Stimulated activated CD4-positive, alpha-beta T cell treated with anti-CD3 and anti-CD28 coated beads, TNF-alpha, amount 100 ng/mL, for 48 hours (primary cell): Measurements from ENCODE around the gene HMGCS2.
"Not testable (repeated sequence)": the region's sequence is repeated elsewhere in the genome, so short reads cannot be mapped to it uniquely, and the experiment has no call there.

ENCODE experiments used
- DNase-seq, 3 donors: peaks; one replicate each; pipeline ENCODE4 v3.0.0-alpha.2; 2020; ENCODE audit warnings: low read depth in 3 of 3

HMGCS2 gene

DNA sequence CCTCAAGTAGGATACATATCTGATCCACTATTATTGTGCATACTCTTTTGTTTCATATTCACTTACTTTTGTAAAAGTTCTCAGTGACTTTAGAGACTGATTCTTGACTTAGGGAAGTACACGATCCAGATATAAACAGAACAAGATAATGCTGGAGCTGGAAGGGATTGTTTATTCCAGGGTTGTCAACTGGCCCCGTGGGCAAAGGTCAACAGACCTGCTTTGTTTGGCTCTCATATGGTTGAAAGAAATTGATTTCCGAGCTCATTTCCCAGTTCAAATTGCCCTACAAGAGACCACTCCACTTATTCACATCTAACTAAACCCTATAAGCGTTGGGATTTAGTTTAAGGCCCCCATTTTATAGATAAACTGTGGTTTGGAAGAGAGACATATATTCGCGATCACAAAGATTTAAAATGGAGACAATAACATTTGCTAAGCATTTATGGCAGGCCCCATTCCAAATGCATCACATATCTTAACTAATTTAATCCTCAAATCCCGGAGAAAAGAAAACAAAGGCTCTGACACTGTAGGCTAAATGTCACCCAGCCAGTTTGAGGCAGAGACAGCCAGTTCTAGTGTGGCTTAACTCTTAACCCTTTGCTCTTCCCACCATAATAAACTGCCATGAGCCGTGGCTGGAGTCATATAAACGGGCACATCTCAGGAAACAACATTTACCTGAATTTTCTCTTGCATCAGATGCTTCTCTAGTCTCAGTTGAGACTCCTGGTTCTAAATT lies 21.9 kb upstream of the HMGCS2 start:
- DNase-seq = no peak

DNA sequence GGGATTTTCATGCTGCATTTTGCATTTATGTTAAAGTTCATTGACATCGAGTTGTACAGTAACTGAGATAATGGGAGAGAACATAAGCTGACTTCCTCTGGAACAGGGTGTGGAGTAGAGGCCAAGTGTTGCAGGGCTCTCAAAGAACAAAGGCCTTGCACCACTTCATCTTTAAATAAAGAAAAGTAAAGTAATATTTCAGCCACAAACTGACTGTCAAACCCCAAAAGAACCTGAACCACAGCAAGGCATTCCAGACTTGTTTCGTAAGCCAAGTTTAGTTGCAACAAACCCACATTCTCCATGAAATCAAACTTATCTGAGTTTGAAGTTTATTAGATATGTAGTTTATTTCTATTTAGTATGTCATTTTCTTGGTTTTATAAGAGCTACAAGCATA lies 19.1 kb upstream of the HMGCS2 start:
- DNase-seq = no peak

DNA sequence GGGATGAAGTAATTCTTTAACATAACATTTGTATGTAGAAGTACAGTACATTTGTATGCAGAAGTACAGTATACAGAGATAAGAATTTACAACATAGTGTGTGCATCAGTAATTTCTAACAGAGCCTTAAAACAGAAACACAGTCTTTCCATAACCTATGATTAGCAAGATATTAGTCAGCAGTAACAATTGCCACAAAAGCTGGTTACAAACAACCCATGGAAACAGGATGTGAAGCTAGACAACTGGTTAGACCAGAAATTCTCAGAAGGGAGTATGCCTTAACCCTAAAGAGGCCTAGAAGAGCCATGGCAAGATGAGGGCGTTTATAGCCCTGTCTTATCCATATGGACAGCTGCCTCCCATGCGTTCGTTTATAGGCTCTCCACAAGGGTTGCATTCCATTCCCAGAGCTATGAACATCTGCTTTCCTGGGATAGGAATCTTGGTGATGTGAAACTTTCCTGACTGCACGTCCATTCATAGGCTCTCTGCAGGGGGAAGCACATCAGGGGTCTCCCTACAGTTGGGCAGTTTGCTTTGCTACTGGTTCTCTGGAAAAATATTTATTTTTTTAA lies 17.9 kb upstream of the HMGCS2 start:
- not testable (repeated sequence) for DNase-seq

DNA sequence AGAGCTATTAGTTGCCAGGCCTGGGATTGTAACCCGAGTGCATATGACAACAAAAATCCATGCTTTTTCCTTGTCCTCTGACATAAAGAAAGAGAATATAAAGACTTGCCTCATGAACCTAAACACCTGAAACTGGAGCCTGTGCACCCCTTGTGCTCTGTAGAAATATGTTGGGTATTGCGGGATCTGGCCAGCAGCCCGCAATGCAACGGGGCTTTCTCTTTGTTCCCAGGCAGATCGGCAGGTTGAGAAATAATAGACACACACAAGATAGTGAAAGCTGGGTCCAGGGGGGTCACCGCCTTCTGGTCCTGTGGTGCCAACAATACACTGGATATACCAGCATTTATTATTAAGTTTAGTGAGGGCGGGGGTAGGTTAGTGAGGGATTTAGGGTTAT lies 17.3 kb upstream of the HMGCS2 start:
- not testable (repeated sequence) for DNase-seq

DNA sequence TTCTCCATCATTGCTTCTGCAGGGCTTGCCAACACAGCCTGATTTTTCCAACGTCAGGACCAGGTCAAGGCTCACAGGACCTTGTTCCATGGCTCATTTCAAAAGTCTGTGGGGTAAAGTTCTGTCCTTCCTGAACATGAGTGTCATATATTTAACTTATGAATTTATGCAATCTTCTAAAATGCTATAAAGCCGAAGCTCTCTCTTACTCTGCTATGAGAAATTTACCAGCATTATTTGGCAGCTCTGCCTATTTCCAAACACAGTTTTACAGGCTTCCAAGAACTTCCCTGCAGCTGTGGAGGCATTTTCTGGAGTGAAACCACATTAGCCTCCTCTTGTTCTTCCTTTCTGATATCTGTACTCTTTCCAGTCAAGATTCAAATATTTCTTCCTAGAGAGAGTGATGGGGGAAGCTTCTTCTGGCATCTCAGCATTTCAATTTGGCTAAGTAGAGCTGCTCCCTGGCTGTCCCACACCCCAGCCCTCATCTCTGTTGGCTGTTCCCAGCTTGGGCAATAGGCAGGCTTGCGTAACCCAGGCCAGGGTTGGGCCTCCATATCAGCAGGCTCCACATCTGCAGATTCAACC lies 15.6 kb upstream of the HMGCS2 start:
- no peak for DNase-seq

DNA sequence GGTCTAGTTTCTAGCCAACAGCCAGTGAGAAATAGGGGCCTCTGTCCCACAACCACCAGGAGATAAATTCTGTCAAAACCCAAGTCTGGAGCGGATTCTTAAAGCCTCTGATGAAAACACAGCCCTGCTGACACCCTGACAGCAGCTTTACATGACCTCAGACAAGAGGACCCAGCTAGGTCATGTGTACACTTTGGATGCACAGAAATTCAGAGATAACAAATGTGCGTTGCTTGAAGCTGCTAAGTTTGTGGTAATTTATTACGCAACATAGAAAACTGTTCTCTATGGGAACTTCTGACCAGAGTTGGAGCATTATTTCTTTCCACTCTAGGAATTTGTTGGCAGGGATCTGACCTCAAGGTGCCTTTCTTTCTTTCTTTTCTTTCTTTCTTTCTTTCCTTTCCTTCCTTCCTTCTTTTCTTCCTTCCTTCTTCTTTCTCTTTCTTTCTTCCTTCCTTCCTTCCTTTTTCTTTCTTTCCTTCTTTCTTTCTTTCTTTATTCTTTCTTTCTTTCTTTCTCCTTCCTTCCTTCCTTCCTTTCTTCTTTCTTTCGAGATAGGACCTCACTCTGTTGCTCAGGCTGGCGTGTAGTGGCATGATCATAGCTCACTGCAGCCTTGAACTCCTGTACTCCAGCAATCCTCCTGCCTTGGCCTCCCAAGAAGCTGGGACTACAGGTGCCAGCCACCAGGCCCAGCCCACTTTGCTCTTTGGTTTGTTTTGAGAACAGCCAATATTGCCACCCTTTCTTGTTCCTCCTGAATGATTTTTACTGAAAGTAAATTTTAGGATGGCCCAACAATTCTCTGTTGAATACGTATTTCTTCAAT lies 14.9 kb upstream of the HMGCS2 start:
- DNase-seq = no peak

DNA sequence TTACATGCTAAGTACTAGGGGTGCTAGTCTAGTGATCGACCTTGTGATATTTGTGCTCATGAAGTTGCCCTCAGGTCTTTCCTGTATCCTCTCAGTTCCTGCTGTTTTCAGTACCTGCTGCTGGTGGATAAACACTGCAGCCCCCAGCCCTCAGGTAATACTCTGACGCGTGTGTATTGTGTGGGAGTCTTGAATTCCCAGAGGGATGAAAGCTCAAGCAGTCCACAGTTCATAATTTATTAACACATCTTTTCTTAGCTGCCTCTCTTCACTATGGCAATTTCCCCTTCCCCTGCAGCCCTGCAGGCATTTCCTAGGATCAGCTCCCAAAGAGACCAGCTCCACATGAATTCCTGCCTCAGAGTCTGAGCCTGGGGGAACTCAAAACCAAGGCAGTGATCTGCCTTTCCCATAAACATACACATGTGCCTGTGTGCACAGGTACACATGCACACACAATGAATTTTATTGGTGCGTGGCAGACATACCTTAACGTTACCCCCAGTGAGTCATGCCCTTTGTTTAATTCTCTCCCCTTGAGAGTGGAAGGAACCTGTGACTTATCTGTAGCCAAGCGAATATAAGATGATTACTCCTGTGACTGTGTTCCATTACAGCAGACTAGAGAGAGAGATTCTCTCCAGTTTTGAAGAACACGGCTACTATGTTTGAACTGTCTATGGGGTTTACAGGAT lies 14.1 kb upstream of the HMGCS2 start:
- DNase-seq = no peak

DNA sequence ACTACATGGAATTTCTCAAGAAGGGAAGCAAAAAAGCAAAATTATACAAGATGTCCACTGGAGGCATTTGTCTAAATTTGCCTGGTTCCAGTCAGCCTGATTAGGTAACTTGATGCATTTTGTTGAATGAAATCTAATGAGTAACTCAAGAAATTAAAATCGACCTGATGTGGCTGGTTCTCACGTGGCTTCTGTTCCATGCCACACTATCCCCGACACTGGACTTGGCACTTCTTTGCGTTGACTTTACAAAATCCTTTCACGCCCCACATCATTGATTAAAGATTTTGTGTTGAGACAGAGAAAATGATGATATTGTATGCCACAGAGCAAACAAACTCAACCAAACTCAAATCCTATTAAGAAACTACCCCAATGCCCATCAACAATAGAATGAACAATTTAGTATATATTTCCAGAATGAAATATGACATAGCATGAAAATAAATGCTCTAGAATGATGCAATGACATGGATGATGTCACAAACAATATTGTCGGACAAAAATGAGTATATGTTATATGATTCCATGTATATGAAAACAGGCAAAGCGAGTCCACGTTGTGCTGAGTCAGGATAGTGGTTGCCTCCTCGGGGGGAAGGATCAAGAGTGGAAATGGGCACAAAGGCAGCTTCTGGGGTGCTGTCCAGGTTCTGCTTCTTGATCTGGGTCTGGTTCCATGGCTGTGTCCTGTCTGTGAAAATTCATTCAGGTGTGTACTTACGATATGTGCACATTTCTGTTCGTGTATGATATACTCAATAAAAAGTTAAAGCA lies 12.9 kb upstream of the HMGCS2 start:
- DNase-seq = no peak

DNA sequence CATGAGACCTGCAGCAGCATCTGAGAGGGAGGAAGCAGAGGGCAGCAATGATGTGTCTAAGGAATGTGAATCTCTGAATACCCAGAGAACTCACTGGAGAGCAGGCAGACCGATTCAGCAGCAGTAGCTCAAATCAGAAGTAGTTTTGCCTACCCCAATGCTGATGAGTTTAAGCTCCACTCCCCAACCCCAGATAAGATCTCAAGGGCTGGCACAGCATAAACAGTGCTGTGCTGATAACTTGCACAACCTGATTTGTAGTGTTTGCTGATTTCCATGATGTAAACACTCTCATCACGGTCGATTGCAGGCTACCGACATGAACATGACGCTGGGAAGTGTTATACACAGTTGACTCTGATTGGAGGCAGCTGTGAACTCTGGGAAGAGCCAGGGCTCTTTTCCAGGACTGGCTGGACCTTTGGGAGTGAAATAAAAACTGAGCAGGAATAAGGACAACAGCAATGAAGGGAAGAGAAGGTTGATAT lies 11.2 kb upstream of the HMGCS2 start:
- no peak for DNase-seq

DNA sequence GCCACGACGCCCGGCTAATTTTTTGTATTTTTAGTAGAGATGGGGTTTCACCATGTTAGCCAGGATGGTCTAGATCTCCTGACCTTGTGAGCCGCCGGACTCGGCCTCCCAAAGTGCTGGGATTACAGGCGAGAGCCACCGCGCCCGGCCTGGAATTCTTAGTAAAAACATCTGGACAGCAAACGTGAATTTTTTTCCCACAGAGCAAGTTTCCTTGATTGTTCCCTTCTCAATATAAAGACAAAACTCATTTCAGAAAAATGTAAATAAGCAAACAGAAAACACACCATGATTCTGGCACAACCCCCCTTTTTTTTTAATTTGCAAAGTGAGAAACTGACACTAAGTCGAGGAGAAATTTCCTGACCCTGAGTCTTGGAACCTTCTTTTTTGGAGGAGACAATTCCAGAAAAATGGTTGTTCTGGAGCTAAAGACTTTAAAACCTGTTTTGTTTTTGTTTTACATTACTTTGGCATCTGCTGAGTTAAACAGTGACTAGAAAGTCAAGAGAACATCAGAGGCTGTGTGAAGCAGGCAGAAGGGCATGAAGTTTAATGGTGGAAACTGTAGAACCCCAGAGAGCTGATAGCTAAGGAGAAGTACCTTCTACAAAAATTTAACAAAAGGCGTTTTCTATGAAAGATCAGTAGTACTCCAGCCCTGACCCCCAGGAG lies 10.3 kb upstream of the HMGCS2 start:
- DNase-seq = no peak

DNA sequence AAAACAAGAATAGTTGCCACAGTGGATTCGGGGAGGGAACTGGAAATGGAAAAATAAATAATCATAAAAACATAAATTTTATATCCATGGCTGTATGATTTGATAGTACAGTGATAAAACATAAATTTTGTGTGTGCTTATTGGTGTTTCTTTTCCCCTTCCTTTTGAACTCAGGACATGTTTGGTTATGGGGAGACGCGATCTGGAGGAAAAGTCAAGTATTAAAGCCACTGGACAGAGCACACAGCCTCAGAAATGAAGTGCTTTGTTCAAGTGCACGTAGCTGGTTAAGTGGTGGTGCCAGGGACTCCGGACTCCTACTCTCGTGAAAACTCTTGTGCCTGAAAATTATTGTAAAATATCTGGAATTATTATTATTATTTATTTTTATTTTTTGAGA lies 9.7 kb upstream of the HMGCS2 start:
- DNase-seq = no peak

DNA sequence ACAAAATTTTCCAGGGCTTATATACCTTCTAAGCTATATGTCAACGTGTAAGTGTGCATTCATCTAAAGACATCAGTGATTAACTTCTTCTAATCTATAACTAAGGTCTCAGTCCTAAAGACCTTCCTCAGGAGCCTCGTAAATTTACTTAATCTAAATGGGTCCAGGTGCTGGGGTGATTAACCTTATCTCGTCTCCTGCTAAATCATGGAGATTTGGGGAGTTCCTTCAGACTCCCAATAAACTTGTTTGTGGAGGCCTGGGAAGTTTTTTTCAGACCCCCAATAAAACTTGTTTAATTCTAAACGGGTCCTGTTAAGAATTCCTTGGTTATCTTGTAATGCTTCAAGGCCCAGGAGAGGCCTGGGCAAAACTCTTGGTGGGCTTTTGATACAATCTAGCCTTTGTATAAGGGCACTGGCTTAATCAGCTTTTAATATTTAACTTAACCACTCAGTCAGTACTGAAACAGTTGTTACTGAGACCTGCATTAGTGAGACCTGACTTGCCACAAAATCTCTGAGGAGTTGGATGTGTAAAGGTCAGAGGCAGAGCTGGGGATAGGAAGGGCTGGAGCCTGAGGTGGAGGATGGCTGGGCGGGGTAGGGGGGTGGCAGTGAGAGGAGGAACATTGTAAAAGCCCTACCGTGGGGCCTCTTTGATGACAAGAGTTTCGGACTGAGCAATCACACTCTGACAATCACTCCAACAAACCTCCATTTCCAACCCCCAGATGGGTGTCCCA lies 6.2 kb upstream of the HMGCS2 start:
- no peak for DNase-seq

DNA sequence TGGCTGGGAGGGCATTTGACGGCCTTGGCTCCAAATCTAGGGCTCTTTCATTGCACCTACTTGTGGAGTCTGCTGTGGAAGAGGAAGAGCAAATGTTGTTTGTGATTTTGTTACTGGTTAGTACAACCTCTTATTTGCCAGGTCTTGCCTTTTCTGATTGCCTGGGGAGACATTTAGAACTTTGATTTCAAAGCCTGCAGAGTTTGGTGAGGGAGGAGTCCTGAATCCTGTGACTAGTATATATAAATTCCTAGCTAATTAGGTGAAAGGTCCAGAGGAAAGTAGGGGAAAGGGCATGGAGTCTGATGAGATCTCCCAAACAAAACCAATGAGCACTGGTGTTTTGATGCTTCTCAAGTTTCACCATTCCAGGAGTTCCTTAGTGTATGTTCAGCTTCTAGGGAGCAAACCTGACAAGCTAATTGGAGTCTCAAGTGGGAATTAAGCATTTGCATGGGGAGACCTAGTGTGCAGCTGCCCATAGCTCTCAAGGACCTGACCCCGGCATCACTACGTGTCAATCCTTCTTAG lies 5.1 kb upstream of the HMGCS2 start:
- no peak for DNase-seq

DNA sequence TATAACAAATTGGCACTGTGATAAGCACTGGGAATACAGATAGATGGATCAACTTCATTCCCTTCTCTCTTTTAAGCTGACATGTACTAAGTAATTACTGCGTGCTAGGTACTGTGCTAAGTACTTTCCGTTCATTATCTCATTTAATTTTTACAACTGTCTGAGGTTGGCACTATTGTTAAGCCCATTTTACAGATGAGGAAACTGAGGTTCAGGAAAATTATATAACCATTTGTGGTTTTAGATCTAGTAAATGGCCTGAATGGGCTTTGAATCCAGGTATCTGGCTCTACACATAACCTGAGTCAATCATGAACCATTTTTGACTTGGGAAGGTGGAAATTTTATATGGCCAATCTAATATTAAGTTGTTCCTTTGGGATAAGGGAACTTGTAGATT lies 3.6 kb upstream of the HMGCS2 start:
- DNase-seq = no peak

DNA sequence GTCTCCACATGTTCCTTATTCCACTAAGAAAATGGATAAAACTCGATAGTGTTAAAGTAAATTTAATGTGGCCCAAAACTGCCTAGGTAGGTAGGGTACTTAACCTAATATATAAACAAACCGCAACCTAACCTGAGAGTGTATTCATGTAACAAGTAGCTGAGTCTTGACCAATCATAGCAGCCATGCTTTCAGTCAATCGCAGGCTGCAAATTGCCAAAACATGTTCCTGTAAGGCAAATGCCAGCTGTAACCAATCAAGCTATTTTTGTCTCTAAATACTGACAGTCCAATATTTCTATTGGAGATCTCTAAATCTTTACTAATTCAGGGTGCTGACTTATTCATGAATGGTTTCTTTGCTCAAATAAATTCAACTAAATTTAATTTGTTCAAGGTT lies 3.1 kb upstream of the HMGCS2 start:
- no peak for DNase-seq

DNA sequence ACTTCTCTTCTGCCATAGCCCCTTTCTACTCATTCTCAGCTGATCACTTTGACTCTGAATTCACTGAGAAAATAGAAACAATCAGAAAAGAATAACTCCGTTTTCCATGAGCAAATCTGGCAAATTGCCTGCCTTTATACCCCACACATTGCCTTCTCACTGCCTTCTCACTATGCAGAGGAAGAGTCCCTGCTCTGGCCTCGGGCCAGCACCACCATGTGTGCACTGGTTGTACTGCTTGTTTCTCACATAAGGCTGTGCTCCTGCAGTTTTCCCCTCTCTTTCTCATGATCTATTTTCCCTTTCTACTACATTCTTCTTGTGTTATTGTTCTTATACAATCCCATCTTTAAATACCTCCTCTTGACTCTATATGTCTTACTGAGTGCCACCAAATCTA lies 2.3 kb upstream of the HMGCS2 start:
- no peak for DNase-seq

DNA sequence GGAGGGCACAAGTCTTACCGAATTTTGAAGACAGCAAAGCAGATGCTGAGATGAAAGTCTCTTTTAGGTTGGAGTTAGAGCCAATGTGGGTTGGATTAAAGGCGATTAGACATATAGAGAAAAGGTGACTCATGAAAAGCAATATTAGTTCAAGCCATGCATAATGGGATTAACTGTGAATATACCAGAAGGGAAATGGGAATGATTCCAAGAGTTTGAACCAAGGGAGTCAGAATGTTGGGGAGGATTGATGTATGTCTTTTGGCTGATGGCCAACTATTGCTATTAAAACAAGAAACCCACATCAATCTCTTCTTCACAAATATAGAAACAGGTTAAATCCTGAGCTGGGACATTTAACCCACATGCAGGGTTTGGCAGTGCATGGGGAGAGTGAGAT lies 1.2 kb downstream of the HMGCS2 start:
- DNase-seq = no peak

DNA sequence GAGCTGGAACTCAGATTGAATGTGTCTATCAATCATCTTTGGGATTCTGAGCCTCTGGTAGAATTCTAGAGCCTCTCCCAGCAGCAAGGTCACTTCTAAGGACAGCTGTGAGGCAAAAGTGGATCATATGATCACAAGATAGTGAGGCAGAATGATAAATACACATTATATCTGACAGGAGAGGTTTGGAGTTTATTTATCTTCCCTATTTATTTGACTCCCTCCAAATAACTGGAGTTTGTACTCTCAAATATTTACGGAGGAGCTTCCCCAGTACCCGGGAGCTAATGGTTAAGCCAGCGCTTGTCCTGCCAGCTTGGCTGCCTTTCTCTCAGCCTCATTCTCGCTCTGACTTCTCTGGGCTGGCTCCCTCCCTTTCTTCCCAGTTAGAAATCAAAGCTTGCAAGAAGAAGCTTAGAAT lies 2.3 kb downstream of the HMGCS2 start:
- DNase-seq = no peak

DNA sequence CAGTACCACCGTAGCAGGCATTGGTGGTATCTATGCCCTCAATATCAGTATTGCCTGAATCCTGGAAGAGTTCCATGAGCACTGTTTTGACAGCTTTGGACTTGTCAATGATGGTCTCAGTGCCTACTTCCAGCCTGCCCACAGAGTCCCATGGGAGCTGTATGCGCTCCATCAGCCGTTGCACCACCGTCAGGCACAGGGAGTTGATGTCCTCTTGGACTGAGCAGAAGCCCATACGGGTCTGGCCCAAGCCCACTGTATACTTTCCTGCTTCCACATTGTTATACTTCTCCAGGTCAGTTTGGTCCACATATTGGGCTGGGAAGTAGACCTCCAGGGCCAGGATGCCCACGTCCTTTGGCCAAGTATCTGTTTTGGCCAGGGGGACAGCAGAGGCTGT lies 4.5 kb downstream of the HMGCS2 start:
- DNase-seq = no peak
